ENCODE measurements around the gene CDYL.

- TF ChIP-seq POLR2A (IDR thresholded peaks at IDR 0.05; ENCODE audit: low read depth, low read length) (no peak), FOS (IDR thresholded peaks at IDR 0.05; ENCODE audit: low read depth, low read length) (no peak), SMC3 (IDR thresholded peaks at IDR 0.05; ENCODE audit: low read depth, low read length) (no peak), RAD21 (IDR thresholded peaks at IDR 0.05; ENCODE audit: low read length) (no peak), CTCF (conservative IDR thresholded peaks at IDR 0.05; ENCODE audit: low read depth, low read length) (no peak), MAFK (IDR thresholded peaks at IDR 0.05; ENCODE audit: low read depth, low read length) (no peak), CEBPB (IDR thresholded peaks at IDR 0.05; ENCODE audit: low read depth, low read length) (no peak), BHLHE40 (IDR thresholded peaks at IDR 0.05; ENCODE audit: low read depth, low read length) (no peak), USF2 (IDR thresholded peaks at IDR 0.05; ENCODE audit: low read depth, low read length) (no peak)
These were observed 140.9 kb downstream of the CDYL start for GRCh38 chr6:4916954-4917561.

Measured in IMR-90 (cell line).